Fibroblast of lung (primary cell): Measurements from ENCODE around the gene DGKE. TPM values are rescaled to one million over a fixed set of nuclear protein-coding genes. Genes with fewer than 3 reads are reported as not detected.

Experiments
- DNase-seq, 2 donors: peaks; one replicate each; pipeline versions ENCODE4 v3.0.0 to v3.0.0-alpha.2; 2010; ENCODE audit warnings: low read depth in 2 of 2
- H2AFZ ChIP-seq: 2 replicates; pipeline ENCODE4 v1.5.1; 2012; ENCODE audit warnings: low read length, control low read depth, inconsistent platforms
- H3K27ac ChIP-seq: 2 replicates; pipeline ENCODE4 v1.5.1; 2011; ENCODE audit warnings: low read length, control low read depth; ENCODE audit not compliant: insufficient read depth
- H3K27me3 ChIP-seq: 2 replicates; pipeline ENCODE4 v1.5.1; 2011; ENCODE audit warnings: mild to moderate bottlenecking, low read length; ENCODE audit not compliant: control insufficient read depth, insufficient read depth
- H3K36me3 ChIP-seq: 2 replicates; pipeline ENCODE4 v1.5.1; 2011; ENCODE audit warnings: low read length; ENCODE audit not compliant: control insufficient read depth, insufficient read depth
- H3K4me1 ChIP-seq: 2 replicates; pipeline ENCODE4 v1.5.1; 2011; ENCODE audit warnings: low read length; ENCODE audit not compliant: control insufficient read depth, insufficient read depth; ENCODE audit errors: extremely low read depth
- H3K4me2 ChIP-seq: 2 replicates; pipeline ENCODE4 v1.5.1; 2011; ENCODE audit warnings: low read length, control low read depth; ENCODE audit not compliant: insufficient read depth; ENCODE audit errors: extremely low read depth
- H3K4me3 ChIP-seq, 4 experiments: fragments of 200-600 bp in 1 of 4; sonication (generic) in 1 of 4; replicated peaks in 1 of 4; 2 replicates each; pipeline ENCODE4 v1.5.1; 2011 to 2016; ENCODE audit warnings: low read length in 4 of 4, low read depth in 3 of 4, mild to moderate bottlenecking in 3 of 4, control low read depth in 2 of 4, inconsistent platforms in 1 of 4, mixed read lengths in 1 of 4; ENCODE audit not compliant: insufficient read depth in 1 of 4; ENCODE audit errors: control extremely low read depth in 1 of 4
- H3K79me2 ChIP-seq: 2 replicates; pipeline ENCODE4 v1.5.1; 2012; ENCODE audit warnings: mild to moderate bottlenecking, low read length, inconsistent platforms; ENCODE audit not compliant: control insufficient read depth, insufficient read depth
- H3K9ac ChIP-seq: 2 replicates; pipeline ENCODE4 v1.5.1; 2011; ENCODE audit warnings: mild to moderate bottlenecking, low read length, control low read depth; ENCODE audit not compliant: insufficient read depth
- H3K9me3 ChIP-seq: 2 replicates; pipeline ENCODE4 v1.5.1; 2012; ENCODE audit warnings: low read depth, low read length; ENCODE audit not compliant: control insufficient read depth, insufficient read depth
- H4K20me1 ChIP-seq: 2 replicates; pipeline ENCODE4 v1.5.1; 2011; ENCODE audit warnings: low read length; ENCODE audit not compliant: control insufficient read depth, insufficient read depth; ENCODE audit errors: extremely low read depth
- EZH2 ChIP-seq: IDR thresholded peaks from 2 replicates; pipeline ENCODE4 v1.5.1; 2012; ENCODE audit warnings: low read length, control low read depth, mild to moderate bottlenecking; ENCODE audit errors: missing control alignments
- polyA plus RNA-seq, 2 donors: library from polyadenylated mRNA; depleted of rRNA in 1 of 2; stranded (reverse) in 1 of 2; unstranded in 1 of 2; fragments of >200 nt; gene quantifications; 2 replicates each; pipeline ENCODE4 v1.2.1, GENCODE V29; 2011 to 2012; ENCODE audit warnings: missing spikeins in 1 of 2
- total RNA-seq: library from RNA; depleted of rRNA; stranded (reverse); fragments of >200 nt; gene quantifications from 2 replicates; pipeline ENCODE4 v1.2.1, GENCODE V29; 2014
- TF ChIP-seq, protein P1 (sequence below), 2 donors: IDR thresholded peaks in 1 of 2; conservative IDR thresholded peaks in 1 of 2; 1 replicate in 1 of 2; 2 replicates in 1 of 2; pipeline ENCODE4 v1.5.1; 2011 to 2012; ENCODE audit warnings: low read length in 2 of 2, control low read depth in 1 of 2, inconsistent platforms in 1 of 2, low read depth in 1 of 2, mild to moderate bottlenecking in 1 of 2

The DGKE gene
- total and polyA plus RNA-seq, 2 donors (not counting 1 experiment from before 2014, with no cell fraction given) = 2.5 to 6.4 TPM

- Histone ChIP-seq H3K27me3 (no peaks in the 10 kb centered on the region), H3K27ac (no peak overlapping the region), H3K4me3 (no peak overlapping the region), H3K9me3 (no peaks in the 10 kb centered on the region), H4K20me1 (no peaks in the 10 kb centered on the region), H3K9ac (no peak overlapping the region), H3K36me3 (peaks cover 41% of the 10 kb centered on the region), H3K79me2 (no peaks in the 10 kb centered on the region), H3K4me1 (no peaks in the 10 kb centered on the region), H2AFZ (no peak overlapping the region), H3K4me2 (no peak overlapping the region)
- TF ChIP-seq EZH2 = no peak
- TF ChIP-seq, protein P1, sequence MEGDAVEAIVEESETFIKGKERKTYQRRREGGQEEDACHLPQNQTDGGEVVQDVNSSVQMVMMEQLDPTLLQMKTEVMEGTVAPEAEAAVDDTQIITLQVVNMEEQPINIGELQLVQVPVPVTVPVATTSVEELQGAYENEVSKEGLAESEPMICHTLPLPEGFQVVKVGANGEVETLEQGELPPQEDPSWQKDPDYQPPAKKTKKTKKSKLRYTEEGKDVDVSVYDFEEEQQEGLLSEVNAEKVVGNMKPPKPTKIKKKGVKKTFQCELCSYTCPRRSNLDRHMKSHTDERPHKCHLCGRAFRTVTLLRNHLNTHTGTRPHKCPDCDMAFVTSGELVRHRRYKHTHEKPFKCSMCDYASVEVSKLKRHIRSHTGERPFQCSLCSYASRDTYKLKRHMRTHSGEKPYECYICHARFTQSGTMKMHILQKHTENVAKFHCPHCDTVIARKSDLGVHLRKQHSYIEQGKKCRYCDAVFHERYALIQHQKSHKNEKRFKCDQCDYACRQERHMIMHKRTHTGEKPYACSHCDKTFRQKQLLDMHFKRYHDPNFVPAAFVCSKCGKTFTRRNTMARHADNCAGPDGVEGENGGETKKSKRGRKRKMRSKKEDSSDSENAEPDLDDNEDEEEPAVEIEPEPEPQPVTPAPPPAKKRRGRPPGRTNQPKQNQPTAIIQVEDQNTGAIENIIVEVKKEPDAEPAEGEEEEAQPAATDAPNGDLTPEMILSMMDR (conservative IDR thresholded peaks at IDR 0.05 in 1 of 2, IDR thresholded peaks at IDR 0.05 in 1 of 2; ENCODE audit: low read depth in 1 of 2, low read length in 2 of 2) = no peak
- DNase-seq = no peak
These were observed 63.0 kb downstream of the DGKE start for GRCh38 chr17:56896968-56897359.

GRCh38 chr17:56897646-56898424 lies 63.9 kb downstream of the DGKE start:
- H3K27ac ChIP-seq = no peak overlapping the region
- H3K79me2 ChIP-seq = no peaks in the 10 kb centered on the region
- no peaks in the 10 kb centered on the region for H3K4me1 ChIP-seq
- no peak overlapping the region for H2AFZ ChIP-seq
- H3K4me3 ChIP-seq = no peak overlapping the region
- peaks cover 42% of the 10 kb centered on the region for H3K36me3 ChIP-seq
- H3K9ac ChIP-seq = no peak overlapping the region
- DNase-seq = no peak
- no peaks in the 10 kb centered on the region for H4K20me1 ChIP-seq
- H3K4me2 ChIP-seq = no peak overlapping the region
- H3K9me3 ChIP-seq = no peaks in the 10 kb centered on the region
- H3K27me3 ChIP-seq = no peaks in the 10 kb centered on the region
- TF ChIP-seq EZH2 = no peak
- TF ChIP-seq, protein P1 (conservative IDR thresholded peaks at IDR 0.05 in 1 of 2, IDR thresholded peaks at IDR 0.05 in 1 of 2; ENCODE audit: low read depth in 1 of 2, low read length in 2 of 2) = no peak

- Histone ChIP-seq H3K9me3 (no peaks in the 10 kb centered on the region), H3K27me3 (no peaks in the 10 kb centered on the region), H4K20me1 (no peaks in the 10 kb centered on the region), H3K4me1 (no peaks in the 10 kb centered on the region), H3K4me3 (no peak overlapping the region), H3K4me2 (no peak overlapping the region), H3K36me3 (peaks cover 34% of the 10 kb centered on the region), H2AFZ (no peak overlapping the region), H3K79me2 (no peaks in the 10 kb centered on the region), H3K9ac (no peak overlapping the region), H3K27ac (no peak overlapping the region)
- DNase-seq = no peak
- TF ChIP-seq EZH2 = no peak
- TF ChIP-seq, protein P1 (conservative IDR thresholded peaks at IDR 0.05 in 1 of 2, IDR thresholded peaks at IDR 0.05 in 1 of 2; ENCODE audit: low read depth in 1 of 2, low read length in 2 of 2) = no peak
These were observed 64.9 kb downstream of the DGKE start for GRCh38 chr17:56898874-56899273.
